Measurements from ENCODE around the gene PCGF1.
A peak's percentile ranks its signal among the peaks of the same experiment; 100 is the strongest.

PCGF1 gene

GRCh38 chr2:74529357-74530238 lies 22.1 kb upstream of the PCGF1 start, which contains the start of the genes AUP1 and HTRA2:
AUP1 (minus strand) TSS chr2:74529706; CDS start chr2:74529629, 77 bp downstream.
HTRA2 (plus strand) TSS chr2:74529933; CDS start chr2:74530007, 74 bp downstream.
- H3K9me3 ChIP-seq (ENCODE audit: severe bottlenecking), result no peaks in the 10 kb centered on the region
- TF ChIP-seq CTCF (IDR thresholded peaks at IDR 0.05; ENCODE audit: low read depth, low read length), result no peak
- peaks cover 72% of the 10 kb centered on the region for H3K36me3 ChIP-seq
- DNase-seq, result peak; percentile 100
- peak within 1 kb of the TSS; percentile 86 for H3K27ac ChIP-seq
- H3K27me3 ChIP-seq (ENCODE audit: insufficient read depth, low read depth, severe bottlenecking), result no peaks in the 10 kb centered on the region
- H3K4me3 ChIP-seq (ENCODE audit: low read depth, low read length), result peak within 1 kb of the TSS; percentile 97

GRCh38 chr2:74528600-74529356 lies 21.3 kb upstream of the PCGF1 start:
- TF ChIP-seq CTCF (IDR thresholded peaks at IDR 0.05; ENCODE audit: low read depth, low read length), result 0 out of 2 replicates have a peak, but pooled peaks have one; percentile 23
- Histone ChIP-seq H3K36me3 (peaks cover 65% of the 10 kb centered on the region), H3K27me3 (ENCODE audit: insufficient read depth, low read depth, severe bottlenecking) (no peaks in the 10 kb centered on the region), H3K4me3 (ENCODE audit: low read depth, low read length) (peak overlapping the region; percentile 97), H3K9me3 (ENCODE audit: severe bottlenecking) (no peaks in the 10 kb centered on the region), H3K27ac (peak overlapping the region; percentile 86)
- no peak for DNase-seq

- no peak for TF ChIP-seq CTCF (IDR thresholded peaks at IDR 0.05; ENCODE audit: low read depth, low read length)
- no peak for DNase-seq
- Histone ChIP-seq H3K36me3 (peaks cover 55% of the 10 kb centered on the region), H3K27me3 (ENCODE audit: insufficient read depth, low read depth, severe bottlenecking) (no peaks in the 10 kb centered on the region), H3K27ac (no peak overlapping the region), H3K4me3 (ENCODE audit: low read depth, low read length) (no peak overlapping the region), H3K9me3 (ENCODE audit: severe bottlenecking) (no peaks in the 10 kb centered on the region)
These were observed 20.2 kb upstream of the PCGF1 start for GRCh38 chr2:74527741-74528140.

GRCh38 chr2:74526649-74527230 lies 19.2 kb upstream of the PCGF1 start:
- Histone ChIP-seq H3K27ac (no peak overlapping the region), H3K9me3 (ENCODE audit: severe bottlenecking) (no peaks in the 10 kb centered on the region), H3K36me3 (peaks cover 45% of the 10 kb centered on the region), H3K27me3 (ENCODE audit: insufficient read depth, low read depth, severe bottlenecking) (no peaks in the 10 kb centered on the region), H3K4me3 (ENCODE audit: low read depth, low read length) (no peak overlapping the region)
- TF ChIP-seq CTCF (IDR thresholded peaks at IDR 0.05; ENCODE audit: low read depth, low read length), result no peak
- no peak for DNase-seq

GRCh38 chr2:74525717-74526648 lies 18.5 kb upstream of the PCGF1 start, which contains the start of gene DQX1:
DQX1 (minus strand) TSS chr2:74526231; CDS start chr2:74525729, 502 bp downstream.
- peaks cover 37% of the 10 kb centered on the region for H3K36me3 ChIP-seq
- peak; percentile 50 for DNase-seq
- no peak for TF ChIP-seq CTCF (IDR thresholded peaks at IDR 0.05; ENCODE audit: low read depth, low read length)
- H3K27me3 ChIP-seq (ENCODE audit: insufficient read depth, low read depth, severe bottlenecking), result no peaks in the 10 kb centered on the region
- no peak within 1 kb of the TSS for H3K4me3 ChIP-seq (ENCODE audit: low read depth, low read length)
- H3K27ac ChIP-seq, result no peak within 1 kb of the TSS
- no peaks in the 10 kb centered on the region for H3K9me3 ChIP-seq (ENCODE audit: severe bottlenecking)

Data from WERI-Rb-1 (cell line).